Adrenal gland (tissue), 12 donors: Measurements from ENCODE around the gene DAB2. TPM values are rescaled to one million over a fixed set of nuclear protein-coding genes. Genes with fewer than 3 reads are reported as not detected.

Experiments
- DNase-seq, 7 donors: peaks; one replicate each; pipeline ENCODE4 v3.0.0-alpha.2; 2019 to 2020
- H3K27ac ChIP-seq, 5 donors: fragments of 200-600 bp; sonication (generic) in 4 of 5; 1 replicate in 3 of 5; 2 replicates in 2 of 5; pipeline versions ENCODE4 v1.5.1 to v1.8.0; 2016 to 2020; ENCODE audit warnings: mild to moderate bottlenecking in 1 of 5
- H3K27me3 ChIP-seq: fragments of 200-600 bp; 2 replicates; pipeline ENCODE4 v1.8.0; 2021
- H3K36me3 ChIP-seq, 2 donors: fragments of 200-600 bp; replicated peaks in 1 of 2; 1 replicate in 1 of 2; 2 replicates in 1 of 2; pipeline versions ENCODE4 v1.5.1 to v1.8.0; 2018 to 2022
- H3K4me1 ChIP-seq, 2 donors: fragments of 200-600 bp; replicated peaks in 1 of 2; 1 replicate in 1 of 2; 2 replicates in 1 of 2; pipeline versions ENCODE4 v1.5.1 to v1.8.0; 2018 to 2021
- H3K4me3 ChIP-seq, 4 donors: fragments of 200-600 bp; sonication (generic) in 3 of 4; one replicate each; pipeline ENCODE4 v1.5.1; 2016 to 2018
- H3K9me3 ChIP-seq, 3 donors: fragments of 200-600 bp; sonication (generic) in 1 of 3; replicated peaks in 1 of 3; 1 replicate in 2 of 3; 2 replicates in 1 of 3; pipeline versions ENCODE4 v1.5.1 to v1.8.0; 2016 to 2021
- POLR2A ChIP-seq, 2 donors: fragments of 450-650 bp; IDR thresholded peaks; one replicate each; pipeline ENCODE4 v1.6.1; 2017; ENCODE audit warnings: antibody characterized with exemption in 2 of 2, mild to moderate bottlenecking in 2 of 2, moderate library complexity in 1 of 2
- WGBS, 4 donors: extraction: QIAGEN DNeasy Blood & Tissue Kit in 2 of 4; methylation state at CpG; one replicate each; pipeline versions ENCODE4 v1.1.5 to v1.1.7; 2013 to 2017; 5-methylcytosine and 5-hydroxymethylcytosine counted together
- intact Hi-C, 2 donors: fragments of 100-400 bp; cut with DNase I; formaldehyde crosslinking; loops; one replicate each; pipeline versions ENCODE4 v1.14.1 to v1.15.0; 2022 to 2023
- polyA plus RNA-seq, 3 donors: library from polyadenylated mRNA; stranded (reverse); fragments of 200-250 nt in 2 of 3; fragments of 350-450 nt in 1 of 3; fragmentation: Illumina TruSeq in 1 of 3; extraction: RNeasy Lipid Tissue Mini Kit (QIAGEN cat#74804) in 1 of 3; gene quantifications; one replicate each; pipeline ENCODE4 v1.2.3, GENCODE V29; 2013 to 2014
- total RNA-seq, 9 donors: library from RNA; depleted of rRNA in 4 of 9; stranded (reverse); fragments of >200 nt in 4 of 9; fragments of 120-200 nt in 1 of 9; fragmentation: NEBNext Ultra II Directional in 1 of 9; extraction: Animal tissue kit (Norgen Biotek cat#: 25700) in 1 of 9; gene quantifications; one replicate each; pipeline versions ENCODE4 v1.1.0 to v1.2.4, GENCODE V29; 2013 to 2023
- TF ChIP-seq, protein P1 (sequence below), 6 experiments: fragments of 450-650 bp in 4 of 6; fragments of 200-600 bp in 2 of 6; sonication (generic) in 1 of 6; IDR thresholded peaks; 1 replicate in 5 of 6; 2 replicates in 1 of 6; pipeline versions ENCODE4 v1.5.1 to v1.8.0; 2016 to 2021; ENCODE audit warnings: antibody characterized with exemption in 6 of 6, mild to moderate bottlenecking in 2 of 6, moderate library complexity in 1 of 6
- donor health status: healthy with polysubstance abuse.
- donor health status: Bipolar disorder and iron deficiency.
- donor health status: DM: yes; HTN: yes; CAD: no.
- donor health status: DM: no; HTN: no; CAD: no.
- donor health status: DM: no; HTN: no; CAD: no.
- donor health status: DM: yes; HTN: yes; CAD: no.

The DAB2 gene
- total and polyA plus RNA-seq, 12 donors, result 96.1 to 418 (median 190) TPM

DNA sequence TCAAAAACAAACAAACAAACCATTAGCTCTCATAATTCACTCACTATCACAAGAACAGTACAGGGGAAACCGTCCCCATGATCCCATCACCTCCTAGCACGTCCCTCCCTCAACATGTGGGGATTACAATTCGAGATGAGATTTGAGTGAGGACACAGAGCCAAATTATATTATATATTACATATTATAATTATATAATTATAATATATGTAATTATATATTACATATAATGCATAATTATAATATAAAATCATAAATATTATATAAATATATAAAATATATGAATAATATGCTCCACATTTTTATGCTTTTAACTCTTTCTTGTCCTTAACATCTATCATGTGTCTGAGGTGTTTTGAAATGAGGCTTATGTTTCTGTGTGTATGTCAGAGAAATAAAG, 57.1 kb downstream of the DAB2 start:
- TF ChIP-seq POLR2A (IDR thresholded peaks at IDR 0.05), result no peak
- TF ChIP-seq, protein P1, sequence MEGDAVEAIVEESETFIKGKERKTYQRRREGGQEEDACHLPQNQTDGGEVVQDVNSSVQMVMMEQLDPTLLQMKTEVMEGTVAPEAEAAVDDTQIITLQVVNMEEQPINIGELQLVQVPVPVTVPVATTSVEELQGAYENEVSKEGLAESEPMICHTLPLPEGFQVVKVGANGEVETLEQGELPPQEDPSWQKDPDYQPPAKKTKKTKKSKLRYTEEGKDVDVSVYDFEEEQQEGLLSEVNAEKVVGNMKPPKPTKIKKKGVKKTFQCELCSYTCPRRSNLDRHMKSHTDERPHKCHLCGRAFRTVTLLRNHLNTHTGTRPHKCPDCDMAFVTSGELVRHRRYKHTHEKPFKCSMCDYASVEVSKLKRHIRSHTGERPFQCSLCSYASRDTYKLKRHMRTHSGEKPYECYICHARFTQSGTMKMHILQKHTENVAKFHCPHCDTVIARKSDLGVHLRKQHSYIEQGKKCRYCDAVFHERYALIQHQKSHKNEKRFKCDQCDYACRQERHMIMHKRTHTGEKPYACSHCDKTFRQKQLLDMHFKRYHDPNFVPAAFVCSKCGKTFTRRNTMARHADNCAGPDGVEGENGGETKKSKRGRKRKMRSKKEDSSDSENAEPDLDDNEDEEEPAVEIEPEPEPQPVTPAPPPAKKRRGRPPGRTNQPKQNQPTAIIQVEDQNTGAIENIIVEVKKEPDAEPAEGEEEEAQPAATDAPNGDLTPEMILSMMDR (IDR thresholded peaks at IDR 0.05), result no peak
- Histone ChIP-seq H3K36me3 (peaks cover 0 to 19% of the 10 kb centered on the region in 2 donors), H3K27me3 (no peaks in the 10 kb centered on the region), H3K4me1 (no peaks in the 10 kb centered on the region), H3K4me3 (no peak overlapping the region), H3K9me3 (no peaks in the 10 kb centered on the region), H3K27ac (no peak overlapping the region)
- intact Hi-C loops, result loop anchor here in 1 of 2 donors (10.0 kb wide), 1 partner anchor 143 kb away; no protein-coding TSS in a partner anchor
- no peak for DNase-seq
- WGBS, 4 donors, result 59 to 76% (median 65%) methylated on average over 3 of the region's 3 CpGs

DNA sequence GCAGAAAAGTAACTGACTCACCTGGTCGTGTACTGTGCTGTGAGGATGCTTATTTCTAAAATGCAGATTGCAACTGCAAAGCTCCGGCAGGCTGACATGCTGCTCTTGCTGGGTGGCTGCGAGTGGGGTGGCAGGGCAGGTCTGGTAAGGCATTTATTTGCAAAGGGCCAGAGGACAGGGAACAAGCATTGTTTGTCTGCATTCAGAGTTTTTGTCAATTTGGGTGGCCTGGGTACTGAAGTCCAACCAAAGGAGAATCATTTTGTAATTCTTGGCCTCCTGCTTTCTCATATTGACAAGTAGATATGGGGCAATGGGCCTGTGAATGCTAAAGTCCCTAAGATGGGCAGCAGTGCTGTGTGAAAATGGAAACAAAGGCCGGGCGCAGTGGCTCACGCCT, 60.4 kb downstream of the DAB2 start, which contains the start of gene C9:
Gene C9, minus strand, starts transcription at position 129 of the 400 bp plus-strand sequence. Its CDS starts 31 bp downstream, at position 98.
- Histone ChIP-seq H3K4me3 (no peak within 1 kb of the TSS), H3K36me3 (no peaks in the 10 kb centered on the region), H3K27ac (no peak within 1 kb of the TSS), H3K4me1 (no peaks in the 10 kb centered on the region), H3K9me3 (no peaks in the 10 kb centered on the region), H3K27me3 (no peaks in the 10 kb centered on the region)
- 62 to 71% (median 65%) methylated on average over 6 of the region's 6 CpGs for WGBS, 4 donors
- no peak for DNase-seq
- TF ChIP-seq, protein P1 (IDR thresholded peaks at IDR 0.05), result no peak
- intact Hi-C loops, result loop anchor here in 1 of 2 donors (10.0 kb wide), 1 partner anchor 140 kb away; no protein-coding TSS in a partner anchor

DNA sequence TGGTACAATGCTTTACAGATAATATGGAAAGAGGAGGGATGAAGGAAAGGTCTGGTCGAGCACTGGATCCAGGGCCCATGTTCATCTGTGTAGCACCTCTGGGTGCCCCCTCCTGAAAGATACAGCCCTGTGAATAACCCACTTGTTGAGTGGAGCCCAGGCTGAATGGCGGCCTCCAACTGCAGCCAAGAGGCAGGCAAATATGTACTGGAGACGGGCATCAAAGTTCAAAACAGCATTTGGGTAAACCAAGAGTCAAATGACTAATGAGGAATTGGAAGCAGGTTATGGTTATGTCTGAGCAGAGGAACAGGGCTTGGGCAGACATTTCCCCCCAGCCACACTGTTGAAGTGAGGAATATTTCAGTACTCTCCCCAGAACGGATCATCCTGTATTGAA, 61.6 kb downstream of the DAB2 start:
- TF ChIP-seq, protein P1 (IDR thresholded peaks at IDR 0.05), result no peak
- no peak for TF ChIP-seq POLR2A (IDR thresholded peaks at IDR 0.05)
- no peaks in the 10 kb centered on the region for H3K36me3 ChIP-seq
- H3K27ac ChIP-seq, result no peak overlapping the region
- no peaks in the 10 kb centered on the region for H3K4me1 ChIP-seq
- H3K9me3 ChIP-seq, result no peaks in the 10 kb centered on the region
- intact Hi-C loops, result loop anchor here in 1 of 2 donors (10.0 kb wide), 1 partner anchor 138 kb away; no protein-coding TSS in a partner anchor
- H3K27me3 ChIP-seq, result no peaks in the 10 kb centered on the region
- no peak overlapping the region for H3K4me3 ChIP-seq
- DNase-seq, result no peak
- WGBS, 4 donors, result 64 to 75% (median 71%) methylated on average over 4 of the region's 4 CpGs

DNA sequence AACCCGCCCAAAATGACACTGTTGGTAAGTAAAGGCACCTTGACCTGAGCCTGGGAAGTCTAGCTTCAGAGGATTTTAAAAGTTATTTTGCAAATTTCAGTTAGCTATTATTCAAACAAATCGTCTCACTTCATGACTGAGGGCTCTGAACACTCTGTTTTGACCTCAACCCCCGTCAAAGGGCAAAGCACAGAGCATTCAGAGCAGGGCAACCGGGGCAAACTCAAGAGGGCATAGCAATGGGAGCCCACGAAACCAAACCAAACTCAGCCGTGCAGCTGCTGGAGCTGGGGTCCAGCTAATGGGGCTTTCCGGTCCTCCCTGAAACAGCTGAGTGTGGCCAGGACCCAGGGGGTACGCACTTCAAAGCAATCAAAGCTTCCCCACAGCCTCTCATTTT, 62.1 kb downstream of the DAB2 start:
- TF ChIP-seq, protein P1 (IDR thresholded peaks at IDR 0.05), result no peak
- TF ChIP-seq POLR2A (IDR thresholded peaks at IDR 0.05), result no peak
- Histone ChIP-seq H3K9me3 (no peaks in the 10 kb centered on the region), H3K4me1 (no peaks in the 10 kb centered on the region), H3K36me3 (no peaks in the 10 kb centered on the region), H3K27me3 (no peaks in the 10 kb centered on the region), H3K4me3 (no peak overlapping the region), H3K27ac (no peak overlapping the region)
- DNase-seq, result no peak
- WGBS, 4 donors, result 66 to 74% (median 69%) methylated on average over 7 to 8 of the region's 8 CpGs
- intact Hi-C loops, result loop anchor here in 1 of 2 donors (10.0 kb wide), 1 partner anchor 138 kb away; no protein-coding TSS in a partner anchor
